Stimulated activated CD4-positive, alpha-beta T cell treated with anti-CD3 and anti-CD28 coated beads, Interleukin-1b, Interleukin-23, amount 100 ng/mL, for 1 hour (primary cell): Measurements from ENCODE around the gene POU5F2.

ENCODE experiments used
- DNase-seq, 2 donors: peaks; one replicate each; pipeline ENCODE4 v3.0.0-alpha.2; 2020; ENCODE audit warnings: low read depth in 2 of 2

The POU5F2 gene

GRCh38 chr5:93716453-93716852 is 24.9 kb downstream of the POU5F2 start:
- DNase-seq, result no peak

- DNase-seq, result no peak
Measured at GRCh38 chr5:93715761-93716160, 25.6 kb downstream of the POU5F2 start.

DNA sequence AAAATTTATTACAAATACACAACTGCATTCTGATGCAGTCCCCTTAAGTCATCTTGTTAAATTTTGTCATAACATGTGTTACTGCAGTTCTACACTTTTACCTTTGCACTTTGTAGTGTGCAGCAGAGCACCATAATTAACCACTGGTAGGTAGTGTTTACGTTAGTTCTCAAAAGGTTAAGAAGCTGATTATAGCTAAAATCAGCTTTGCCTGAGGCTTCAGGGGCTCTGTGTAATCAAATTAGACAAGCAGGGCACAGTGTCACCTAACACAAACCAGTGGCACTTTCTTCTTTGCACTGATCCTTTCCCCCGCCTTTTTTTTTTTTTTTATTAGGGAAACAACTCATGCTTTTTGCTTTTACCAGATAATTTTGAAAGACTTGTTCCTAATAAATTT is 26.1 kb downstream of the POU5F2 start:
- no peak for DNase-seq

GRCh38 chr5:93708442-93708841 is 33.0 kb downstream of the POU5F2 start:
- DNase-seq, result no peak

DNA sequence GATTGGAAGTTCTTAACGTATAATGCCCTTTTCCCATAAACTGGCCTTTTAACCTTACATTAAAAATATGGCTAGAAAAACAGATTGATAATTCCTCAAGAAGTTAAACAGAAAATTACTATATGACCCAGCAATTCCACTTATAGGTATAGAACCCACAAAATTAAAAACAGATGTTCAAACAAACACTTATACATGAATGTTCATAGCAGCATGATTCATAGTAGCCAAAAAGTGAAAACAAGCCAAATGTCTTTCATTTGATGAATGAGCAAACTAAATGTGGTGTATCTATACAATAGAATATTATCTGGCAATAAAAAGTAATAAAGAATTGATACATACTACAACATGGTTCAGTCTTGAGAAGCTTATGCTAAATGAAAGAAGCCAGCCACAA is 35.5 kb downstream of the POU5F2 start:
- no peak for DNase-seq

- no peak for DNase-seq
Measured at GRCh38 chr5:93704996-93705395, 36.4 kb downstream of the POU5F2 start.

DNA sequence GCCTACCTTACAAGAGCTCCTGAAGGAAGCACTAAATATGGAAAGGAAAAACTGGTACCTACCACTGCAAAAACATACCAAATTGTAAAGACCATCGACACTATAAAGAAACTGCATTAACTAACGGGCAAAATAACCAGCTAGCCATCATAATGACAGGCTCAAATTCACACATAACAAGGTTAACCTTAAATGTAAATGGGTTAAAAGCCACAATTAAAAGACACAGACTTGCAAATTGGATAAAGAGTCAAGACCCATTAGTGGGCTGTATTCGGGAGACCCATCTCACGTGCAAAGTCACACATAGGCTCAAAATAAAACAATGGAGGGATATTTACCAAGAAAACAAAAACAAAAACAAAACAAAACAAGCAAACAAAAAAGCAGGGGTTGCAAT is 49.4 kb downstream of the POU5F2 start:
- no peak for DNase-seq
